ENCODE results near the gene PLK1.
"Not testable (repeated sequence)": the region's sequence is repeated elsewhere in the genome, so short reads cannot be mapped to it uniquely, and the experiment has no call there.

The PLK1 gene

DNA sequence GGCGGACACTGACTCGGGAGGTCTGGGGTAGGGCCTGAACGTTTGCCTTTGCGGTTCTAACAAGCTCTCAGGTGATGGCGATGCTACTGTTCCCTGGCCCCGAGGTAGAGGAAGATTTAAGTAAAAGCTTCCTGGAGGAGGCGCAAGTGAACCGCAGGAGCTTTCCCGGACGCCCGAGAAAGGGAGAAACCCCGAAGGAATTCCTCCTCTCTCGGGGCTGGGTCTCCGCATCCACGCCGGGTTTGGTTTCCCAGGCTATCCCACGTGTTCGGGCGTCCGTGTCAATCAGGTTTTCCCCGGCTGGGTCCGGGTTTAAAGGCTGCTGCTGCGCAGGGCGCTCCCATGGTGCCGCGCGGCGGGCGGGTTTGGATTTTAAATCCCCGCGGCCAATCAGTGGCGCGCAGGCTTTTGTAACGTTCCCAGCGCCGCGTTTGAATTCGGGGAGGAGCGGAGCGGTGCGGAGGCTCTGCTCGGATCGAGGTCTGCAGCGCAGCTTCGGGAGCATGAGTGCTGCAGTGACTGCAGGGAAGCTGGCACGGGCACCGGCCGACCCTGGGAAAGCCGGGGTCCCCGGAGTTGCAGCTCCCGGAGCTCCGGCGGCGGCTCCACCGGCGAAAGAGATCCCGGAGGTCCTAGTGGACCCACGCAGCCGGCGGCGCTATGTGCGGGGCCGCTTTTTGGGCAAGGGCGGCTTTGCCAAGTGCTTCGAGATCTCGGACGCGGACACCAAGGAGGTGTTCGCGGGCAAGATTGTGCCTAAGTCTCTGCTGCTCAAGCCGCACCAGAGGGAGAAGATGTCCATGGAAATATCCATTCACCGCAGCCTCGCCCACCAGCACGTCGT, at the start of gene PLK1:
TSS of gene PLK1 (plus strand) at position 460 of the 844 bp plus-strand sequence. CDS start at position 504, 44 bp downstream.
- DNase-seq, result peak; percentile 86

DNA sequence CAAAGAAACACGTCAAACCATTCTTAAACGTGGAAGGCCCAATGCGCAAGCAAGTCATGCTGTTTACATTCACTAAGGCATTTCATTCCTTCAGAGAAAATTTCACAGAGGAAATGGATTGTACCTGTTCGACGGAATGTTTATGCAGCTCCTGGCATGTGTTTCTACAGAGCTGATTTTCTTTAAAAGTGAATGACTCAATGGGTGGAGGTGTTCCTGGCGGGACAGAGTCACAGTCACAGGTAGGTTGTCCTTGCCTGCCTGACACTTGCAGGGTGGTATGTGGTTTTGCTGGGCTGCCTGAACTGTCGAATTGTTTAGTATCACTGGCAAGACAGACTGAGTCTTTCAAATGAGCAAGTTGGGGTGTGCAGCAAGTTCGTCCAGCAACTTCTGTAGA, 49.2 kb upstream of the PLK1 start:
- DNase-seq, result no peak

DNA sequence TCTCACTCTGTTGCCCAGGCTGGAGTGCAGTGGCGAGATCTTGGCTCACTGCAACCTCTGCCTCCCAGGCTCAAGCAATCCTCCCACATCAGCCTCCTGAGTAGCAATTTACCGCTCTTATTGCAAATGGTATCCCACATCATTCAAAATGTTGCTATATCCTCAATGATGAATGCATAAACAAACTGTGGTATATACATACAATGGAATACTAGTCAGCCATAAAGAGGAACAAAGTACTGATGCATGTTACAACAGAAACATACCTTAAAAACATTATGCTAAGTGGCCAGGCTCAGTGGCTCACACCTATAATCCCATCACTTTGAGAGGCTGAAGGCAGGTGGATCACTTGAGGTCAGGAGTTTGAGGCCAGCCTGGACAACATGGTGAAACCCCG, 46.8 kb upstream of the PLK1 start:
- not testable (repeated sequence) for DNase-seq

DNA sequence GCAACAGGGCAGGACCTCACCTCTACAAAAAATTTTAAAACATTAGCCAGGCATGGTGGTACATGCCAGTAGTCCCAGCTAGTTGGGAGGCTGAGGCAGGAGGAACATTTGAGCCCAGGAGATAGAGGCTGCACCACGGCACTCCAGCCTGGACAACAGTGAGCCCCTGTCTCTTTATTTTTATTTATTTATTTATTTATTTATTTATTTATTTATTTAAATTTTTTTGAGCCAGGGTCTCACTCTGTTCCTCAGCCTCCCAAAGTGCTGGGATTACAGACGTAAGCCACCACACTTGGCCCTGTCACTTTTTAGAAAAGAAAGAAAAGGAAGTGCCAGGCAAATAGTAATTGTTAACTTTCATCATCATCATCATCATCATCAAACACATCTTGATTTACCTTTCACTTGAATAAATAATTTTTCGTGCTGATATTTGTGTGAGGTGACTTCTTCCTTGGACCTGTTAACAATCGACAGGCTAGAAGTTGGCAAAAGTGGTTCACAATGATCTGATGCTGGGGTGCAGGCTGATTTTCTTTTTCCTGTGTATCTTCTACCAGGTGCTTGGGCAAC, 44.1 kb upstream of the PLK1 start:
- no peak for DNase-seq

DNA sequence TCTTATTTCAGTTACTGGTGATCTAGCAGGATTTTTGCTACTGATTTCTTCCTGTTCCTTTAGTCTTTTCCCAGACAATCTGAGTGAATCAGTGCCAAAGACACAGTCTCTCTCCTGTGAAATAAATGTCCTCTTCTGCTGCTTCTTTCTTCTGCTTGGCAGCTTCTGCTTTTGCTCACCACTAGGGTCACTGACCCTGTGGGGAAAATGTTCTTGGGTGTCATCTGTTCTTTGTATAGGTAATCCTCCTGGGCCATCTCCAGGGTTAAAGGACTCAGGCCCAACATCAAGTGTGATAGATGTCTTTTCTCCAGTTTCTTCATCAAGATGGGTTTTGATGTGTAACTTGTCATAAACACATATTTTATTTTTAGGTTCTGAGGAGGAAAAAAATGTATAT, 42.7 kb upstream of the PLK1 start:
- no peak for DNase-seq

DNA sequence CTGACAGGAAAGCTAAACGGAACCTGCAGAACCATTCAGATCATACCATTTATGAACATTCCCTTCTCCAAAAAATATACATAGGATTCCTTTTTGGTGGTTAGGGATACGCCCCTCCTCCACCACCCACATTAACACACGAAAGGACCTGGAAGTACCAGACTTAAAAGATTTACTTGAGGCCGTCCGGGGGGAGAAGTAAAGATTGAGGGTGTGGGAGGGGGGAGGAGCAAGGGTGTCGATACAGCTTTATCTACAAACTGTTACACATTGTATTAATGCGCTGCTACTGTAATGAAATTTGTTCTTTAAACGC, 38.1 kb upstream of the PLK1 start:
- DNase-seq, result no peak

DNA sequence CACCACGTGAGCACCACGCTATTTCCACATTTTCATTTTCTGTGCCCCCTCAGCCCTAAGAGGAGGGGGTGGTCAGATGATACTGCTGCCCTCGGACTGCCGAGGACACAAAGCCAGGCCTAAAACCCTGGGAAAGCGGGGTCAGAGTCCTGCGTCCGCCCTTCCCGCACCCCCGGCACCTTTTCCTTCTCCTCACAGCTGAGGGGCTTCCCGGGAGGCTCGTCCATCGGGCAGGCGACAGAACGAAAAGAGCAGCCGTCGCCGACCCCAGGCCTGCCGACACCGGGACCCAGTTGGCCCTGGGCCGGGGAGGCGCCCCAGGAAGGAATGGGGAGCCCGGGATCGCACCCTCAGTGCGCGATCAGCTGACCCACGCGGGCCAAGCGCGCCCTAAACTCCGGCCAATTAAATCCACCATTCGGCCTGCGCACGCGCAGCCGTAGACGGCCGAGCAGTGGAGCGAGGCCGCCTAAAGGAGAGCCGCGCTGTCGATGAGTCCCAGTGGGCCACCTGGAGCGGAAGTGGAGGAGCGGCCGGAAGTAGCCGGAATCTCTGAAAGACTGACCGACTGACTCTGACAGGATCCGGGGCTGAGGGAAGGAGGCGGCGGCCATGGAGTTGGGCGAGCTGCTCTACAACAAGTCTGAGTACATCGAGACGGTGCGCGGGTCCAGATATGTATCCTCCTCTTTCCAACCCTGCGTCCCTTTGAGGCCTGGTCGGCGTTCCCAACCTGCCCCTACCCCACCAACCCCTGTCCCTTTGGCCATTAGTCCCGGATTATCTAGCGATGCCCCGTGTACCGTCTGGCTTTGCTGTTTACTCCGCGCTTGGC, 37.5 kb upstream of the PLK1 start, which contains the start of the genes DCTN5 and PALB2:
TSS of gene DCTN5 (plus strand) at position 536 of the 835 bp plus-strand sequence. CDS start at position 613, 77 bp downstream.
TSS of gene PALB2 (minus strand) at position 380 of the 835 bp plus-strand sequence. CDS start at position 227, 153 bp downstream.
- peak; percentile 69 for DNase-seq

DNA sequence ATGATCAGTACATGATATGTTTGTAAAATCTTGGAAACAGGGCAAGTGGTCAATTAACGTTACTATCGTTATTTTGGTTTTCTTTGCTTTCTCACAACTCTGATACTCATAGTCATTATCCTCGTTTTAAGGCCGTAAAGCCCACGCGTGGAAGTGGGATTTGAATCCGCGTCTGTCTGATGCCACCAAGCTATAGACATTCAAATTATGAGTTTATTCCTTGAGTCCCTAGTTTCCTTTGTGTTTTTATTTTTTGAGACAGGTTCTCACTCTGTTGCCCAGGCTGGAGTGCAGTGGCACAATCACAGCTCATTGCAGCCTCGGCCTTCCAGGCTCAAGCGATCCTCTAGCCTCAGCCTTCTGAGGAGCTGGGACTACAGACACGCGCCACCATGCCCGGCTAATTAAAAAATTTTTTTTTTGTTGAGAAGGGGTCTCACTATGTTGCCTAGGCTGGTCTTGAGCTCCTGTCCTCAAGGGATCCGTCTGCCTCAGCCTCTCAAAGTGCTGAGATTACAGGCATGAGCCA, 36.4 kb upstream of the PLK1 start:
- no peak for DNase-seq

DNA sequence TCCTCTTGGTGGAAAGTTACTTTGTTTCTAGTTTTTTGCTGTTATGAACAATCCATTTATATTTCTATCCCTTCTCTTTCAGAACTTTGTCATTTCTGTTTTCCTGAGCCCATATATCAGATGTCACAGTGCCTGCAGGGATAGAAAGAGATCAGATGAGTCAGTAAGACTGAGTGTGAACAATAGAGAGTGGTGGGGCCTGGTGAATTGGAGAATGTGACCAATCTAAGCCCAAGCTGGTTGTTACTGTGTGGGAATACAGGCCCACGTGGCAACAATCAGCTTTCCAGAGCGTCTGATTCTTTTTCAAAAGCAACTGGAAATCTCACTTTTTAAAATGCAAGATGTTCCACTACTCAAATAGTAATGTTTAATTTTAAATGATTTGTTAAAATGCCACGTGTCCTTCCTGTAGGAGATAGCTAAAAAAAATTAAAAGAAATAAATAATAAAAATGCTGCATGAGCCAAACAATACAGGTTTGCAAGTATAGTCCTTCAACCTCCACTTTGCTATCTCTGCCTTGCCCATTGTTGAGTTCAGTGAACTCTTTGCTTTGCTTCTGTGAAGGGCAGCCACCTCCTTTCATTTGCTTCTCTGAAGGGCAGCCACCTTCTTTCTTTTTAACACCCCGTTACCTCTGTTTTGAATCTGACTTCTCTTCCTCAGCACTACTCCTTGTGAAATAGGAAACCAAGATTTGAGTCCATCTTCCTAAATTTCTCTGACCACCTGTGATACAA, 27.8 kb upstream of the PLK1 start:
- DNase-seq, result no peak

DNA sequence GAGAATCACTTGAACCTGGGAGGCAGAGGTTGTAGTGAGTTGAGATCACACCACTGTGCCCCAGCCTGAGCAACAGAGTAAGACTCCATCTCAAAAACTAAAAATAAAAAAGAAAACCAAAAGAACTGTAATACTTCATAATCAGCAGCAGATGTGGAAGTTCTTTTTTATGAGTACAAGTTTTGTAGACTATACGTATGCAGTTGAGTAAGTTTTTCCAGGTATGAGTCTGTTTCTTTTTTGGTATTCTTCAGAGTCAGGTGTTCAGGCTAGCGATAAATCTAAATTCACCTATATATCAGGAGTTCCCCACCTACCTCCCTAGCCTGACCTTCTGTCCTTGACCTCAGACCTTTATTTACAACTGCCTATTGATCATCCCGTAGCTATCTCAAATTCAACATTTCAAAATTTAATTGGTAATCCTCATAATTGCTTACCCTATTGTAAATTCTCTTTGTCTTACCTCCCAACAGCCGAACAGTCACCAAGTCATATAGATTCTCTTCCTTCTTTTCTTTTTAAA, 26.7 kb upstream of the PLK1 start:
- no peak for DNase-seq

DNA sequence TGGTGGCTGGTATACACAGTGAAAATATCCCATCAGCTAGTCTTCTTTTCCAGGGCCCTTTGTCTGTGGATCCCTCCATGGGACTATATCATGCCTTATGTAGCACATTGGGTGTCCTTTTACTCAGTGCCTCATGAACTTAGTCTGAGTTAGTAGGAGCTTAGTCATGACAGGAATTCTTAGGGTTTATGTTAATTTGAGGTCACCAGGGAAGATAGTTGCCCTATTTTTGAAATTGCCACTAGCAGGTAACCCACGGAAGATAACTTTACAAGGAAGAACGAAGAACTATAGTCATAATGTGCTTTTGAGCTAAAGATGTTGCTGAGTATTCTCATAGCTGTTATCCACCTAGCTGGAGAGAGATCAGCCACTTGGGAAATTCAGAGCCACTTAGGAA, 14.8 kb upstream of the PLK1 start:
- no peak for DNase-seq

DNA sequence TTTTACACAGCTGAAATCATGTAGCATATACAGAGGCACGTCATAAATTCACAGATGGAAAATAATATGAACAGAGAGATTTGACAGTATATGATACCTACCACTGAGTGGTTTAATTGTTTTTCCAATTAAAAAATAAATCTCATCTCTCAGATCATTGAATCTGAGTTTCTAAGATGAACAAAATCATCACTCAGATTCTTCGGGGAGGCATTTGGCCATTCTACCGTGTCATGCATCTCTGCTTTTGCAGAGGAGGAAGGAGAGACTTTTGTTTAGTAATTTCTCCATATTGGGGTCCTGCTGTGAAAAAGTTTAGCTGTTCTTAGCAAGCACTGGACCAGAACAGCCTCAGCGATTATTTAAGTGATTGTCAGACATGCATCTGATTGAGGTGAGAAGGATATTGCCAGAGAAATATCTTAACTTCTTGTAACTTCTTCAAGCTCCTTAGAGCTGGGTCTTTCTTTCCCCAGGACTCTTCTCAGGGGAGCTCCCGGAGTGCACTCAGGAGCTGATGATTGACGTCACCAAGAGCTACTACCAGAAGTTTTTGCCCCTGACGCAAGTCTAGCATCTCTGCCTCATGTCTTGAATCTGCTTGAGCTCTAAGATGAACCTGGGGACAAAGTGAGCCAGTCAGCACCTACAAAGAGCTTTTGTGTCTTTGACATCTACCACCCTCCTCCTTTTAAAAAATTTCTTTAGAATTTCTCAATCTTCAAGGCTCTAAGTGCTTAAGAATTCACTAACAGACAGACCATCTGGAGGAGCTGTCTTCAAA, 11.9 kb upstream of the PLK1 start:
- no peak for DNase-seq

DNA sequence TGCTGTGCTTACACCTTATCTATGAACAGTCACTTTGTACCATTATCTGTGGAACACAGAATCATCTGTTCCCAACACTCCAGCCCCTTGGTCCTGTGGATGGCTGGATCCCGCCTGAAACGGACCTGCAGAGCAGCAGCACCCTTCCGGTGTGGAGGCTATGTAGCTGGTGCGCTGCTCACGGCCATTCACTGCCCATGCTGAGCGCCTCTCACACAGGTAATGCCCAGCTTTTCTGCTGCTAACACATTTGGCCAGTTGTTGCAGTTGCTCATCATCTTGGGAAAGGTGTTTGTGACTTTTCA, 11.4 kb upstream of the PLK1 start:
- DNase-seq, result no peak

DNA sequence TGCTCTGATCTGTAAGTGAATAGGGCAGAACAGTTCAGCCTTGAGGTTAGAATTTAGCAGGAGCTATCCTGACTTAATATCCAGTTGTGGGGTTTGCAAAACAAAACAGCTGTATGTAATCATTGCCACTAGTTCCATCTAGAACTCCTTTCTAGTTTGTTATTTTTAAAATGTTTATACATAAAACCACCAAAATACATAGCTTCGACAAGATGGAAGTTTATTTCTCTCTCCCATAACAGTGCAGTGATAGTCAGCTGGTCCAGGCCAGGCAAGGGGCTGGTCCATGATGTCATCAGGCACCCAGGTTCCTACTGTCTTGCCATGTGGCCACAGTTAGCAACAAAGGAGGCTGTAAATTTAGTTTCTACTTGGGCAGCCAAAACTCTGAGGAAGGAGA, 10.5 kb upstream of the PLK1 start:
- no peak for DNase-seq

DNA sequence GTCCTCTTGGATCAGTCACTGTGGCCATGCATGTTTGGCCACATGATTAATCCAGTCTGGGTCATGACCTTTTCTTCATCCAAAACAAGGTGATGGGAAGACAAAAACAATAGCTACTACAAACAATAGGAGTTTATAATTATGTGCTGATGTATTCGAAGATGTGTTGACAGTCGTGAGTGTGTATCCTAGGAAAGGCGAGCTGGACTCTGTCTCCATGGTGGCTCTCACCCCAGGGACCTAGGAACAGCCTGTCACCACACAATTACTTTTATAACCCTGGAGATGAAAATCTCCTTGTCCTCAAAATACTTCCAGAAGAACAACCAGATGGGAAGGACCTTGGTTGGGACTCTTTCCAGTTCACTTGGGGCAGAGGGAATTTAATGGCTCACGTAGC, 9.8 kb upstream of the PLK1 start:
- no peak for DNase-seq

DNA sequence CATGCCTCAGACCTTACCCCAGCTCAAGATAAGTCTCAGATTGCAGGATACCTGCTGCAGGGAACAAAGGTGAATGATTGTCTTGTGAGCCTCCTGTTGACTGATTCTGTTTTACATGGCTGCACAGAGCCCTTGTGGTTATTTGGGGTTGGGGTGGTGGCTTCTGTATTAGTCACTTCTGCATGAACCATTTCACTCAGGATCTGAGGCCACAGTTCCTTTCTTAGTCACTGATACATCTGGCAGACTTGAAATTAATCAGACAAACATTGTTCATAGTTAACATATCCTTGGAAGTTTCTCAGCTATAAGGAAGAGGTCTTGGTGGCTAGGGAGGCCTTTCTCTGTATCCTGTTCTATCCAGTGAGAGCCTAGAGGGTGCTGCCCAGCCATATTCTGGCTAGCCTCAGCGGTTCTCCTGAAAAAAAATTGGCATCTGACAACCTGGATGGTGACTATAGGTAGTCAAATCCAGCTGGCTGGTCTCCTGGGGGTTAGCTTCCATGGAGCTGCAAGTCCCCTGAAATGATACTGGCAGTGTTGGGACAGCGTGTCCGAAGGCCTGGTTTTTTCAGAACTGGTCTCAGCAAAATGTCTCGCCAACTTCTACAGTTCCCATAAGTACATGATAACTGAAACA, 8.4 kb upstream of the PLK1 start:
- no peak for DNase-seq

DNA sequence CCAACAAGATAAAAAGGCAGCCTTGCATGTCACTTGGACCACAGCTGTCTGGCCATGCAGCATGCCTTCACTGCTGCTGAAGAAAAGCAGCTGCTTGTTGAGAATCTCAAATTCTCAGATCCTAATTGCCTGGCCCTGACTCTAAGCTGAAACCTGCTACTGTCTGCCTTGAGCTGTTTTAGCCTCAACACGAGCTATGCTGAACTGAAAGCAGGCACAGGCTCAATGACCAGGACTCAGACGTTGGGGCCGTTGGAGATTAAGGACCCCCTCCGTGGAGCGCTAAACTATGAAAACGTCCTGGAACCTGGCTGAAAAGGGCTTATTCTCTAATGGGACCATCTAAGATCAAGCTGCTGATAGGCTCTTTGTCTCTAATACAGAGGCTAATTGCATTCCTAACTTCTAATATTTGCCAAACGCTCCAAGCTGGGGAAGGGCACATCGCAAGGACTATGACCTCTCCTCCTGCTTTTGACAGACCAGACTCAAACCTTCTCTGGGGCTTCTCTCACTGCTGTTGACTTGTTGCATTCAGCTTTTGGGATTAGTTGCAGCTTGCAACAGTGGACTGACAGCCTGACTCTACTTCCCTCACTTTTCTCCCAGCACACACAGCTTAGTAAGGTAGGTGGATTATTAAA, 4.6 kb upstream of the PLK1 start:
- DNase-seq, result no peak

DNA sequence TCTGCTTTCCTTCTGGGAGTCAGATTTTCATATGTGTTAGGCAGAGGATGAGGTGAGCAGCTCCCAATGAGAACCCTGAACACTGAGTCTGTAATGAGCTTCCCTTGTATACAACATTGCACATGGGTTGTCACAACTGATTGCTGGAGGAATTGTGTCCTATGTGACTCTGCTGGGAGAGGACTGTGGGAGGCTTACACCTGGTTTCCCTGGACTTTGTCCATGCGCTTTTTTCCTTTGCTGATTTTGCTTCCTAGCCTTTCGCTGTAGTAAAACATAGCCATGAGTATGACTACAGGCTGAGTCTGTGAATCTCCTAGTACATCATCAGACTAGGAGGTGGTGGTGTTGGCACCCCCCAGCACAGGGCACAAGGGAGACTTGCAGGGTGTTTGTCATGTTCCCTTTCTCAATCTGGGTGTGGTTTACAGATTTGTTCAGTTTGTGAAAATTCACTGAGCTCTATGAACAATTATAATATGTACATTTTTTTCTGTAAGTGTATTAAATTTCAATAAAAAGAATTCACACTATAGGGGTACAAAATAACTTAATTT, 1.7 kb upstream of the PLK1 start:
- DNase-seq, result no peak

DNA sequence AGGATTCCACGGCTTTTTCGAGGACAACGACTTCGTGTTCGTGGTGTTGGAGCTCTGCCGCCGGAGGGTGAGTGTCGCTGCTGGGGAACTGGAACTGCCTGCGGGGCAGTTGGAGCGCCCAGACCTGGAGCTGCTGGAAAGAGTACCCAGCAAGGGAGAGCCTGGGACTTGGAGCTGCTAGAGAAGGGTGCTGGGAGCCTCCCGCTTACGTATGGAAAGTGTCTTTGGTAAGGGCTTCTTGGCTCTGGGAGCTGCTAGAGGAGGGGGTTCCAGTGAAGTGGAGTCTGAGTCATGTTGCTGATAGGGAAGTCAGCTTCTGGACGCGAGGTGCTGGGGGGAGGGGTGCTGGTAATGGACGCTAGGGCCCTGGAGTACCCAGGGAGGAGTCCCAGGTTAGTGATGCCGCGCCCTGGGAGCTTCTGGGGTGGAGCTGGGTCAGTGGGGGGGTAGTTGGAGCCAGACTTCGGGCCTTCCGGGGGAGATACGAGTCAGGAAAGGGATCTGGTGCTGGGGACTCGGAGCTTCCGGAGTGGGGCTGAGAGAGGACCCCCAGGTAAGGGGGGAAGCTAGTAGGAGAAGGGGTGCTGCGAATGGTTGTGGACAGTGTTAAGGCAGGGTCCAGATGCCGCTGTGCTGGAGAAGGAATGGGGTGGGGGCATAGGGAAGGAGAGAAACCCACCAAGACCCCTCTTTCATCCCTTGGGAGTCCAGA, 741 bp downstream of the PLK1 start:
- DNase-seq, result no peak

DNA sequence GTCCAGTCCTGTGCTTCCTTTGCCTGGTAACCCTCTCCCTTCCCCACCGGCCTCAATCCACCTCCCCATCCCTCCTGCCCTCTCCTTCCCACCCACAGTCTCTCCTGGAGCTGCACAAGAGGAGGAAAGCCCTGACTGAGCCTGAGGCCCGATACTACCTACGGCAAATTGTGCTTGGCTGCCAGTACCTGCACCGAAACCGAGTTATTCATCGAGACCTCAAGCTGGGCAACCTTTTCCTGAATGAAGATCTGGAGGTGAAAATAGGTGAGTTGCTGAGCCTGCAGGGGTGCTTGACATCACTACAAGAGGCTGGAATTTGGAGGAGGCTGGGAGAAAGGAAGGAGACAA, 1.3 kb downstream of the PLK1 start:
- no peak for DNase-seq

Measured in NCI-H2107 (cell line).